GM18498 (cell line): ENCODE data around the gene PDE1C.
A peak's percentile ranks its signal among the peaks of the same experiment; 100 is the strongest.
"Not testable (repeated sequence)": the region's sequence is repeated elsewhere in the genome, so short reads cannot be mapped to it uniquely, and the experiment has no call there.

ENCODE experiments used
- ATAC-seq: cut with Tn5 transposase; IDR thresholded peaks from one replicate; pipeline ENCODE4 v1.9.1; 2021; ENCODE audit warnings: mild to moderate bottlenecking, moderate library complexity; ENCODE audit not compliant: unreplicated experiment

Gene PDE1C

DNA sequence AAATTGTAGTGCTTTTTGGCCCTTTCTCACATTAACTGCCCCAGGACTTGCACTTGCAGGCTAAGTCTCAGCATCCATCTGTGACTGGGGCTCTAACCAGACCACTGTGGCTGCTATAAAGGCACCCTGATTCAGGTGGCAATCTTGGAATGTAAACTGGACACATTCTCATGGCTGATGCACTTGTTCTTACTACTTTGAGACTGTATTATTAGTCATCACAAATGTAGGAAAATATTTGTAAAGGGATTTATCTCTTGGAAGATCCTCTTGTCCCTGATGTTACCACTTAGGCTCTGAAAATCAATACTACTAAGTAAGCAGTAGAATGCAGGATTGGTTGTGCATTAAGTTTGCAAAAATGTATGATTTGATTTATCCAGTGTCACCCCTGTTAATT, 25.0 kb downstream of the PDE1C start:
- no peak for ATAC-seq

DNA sequence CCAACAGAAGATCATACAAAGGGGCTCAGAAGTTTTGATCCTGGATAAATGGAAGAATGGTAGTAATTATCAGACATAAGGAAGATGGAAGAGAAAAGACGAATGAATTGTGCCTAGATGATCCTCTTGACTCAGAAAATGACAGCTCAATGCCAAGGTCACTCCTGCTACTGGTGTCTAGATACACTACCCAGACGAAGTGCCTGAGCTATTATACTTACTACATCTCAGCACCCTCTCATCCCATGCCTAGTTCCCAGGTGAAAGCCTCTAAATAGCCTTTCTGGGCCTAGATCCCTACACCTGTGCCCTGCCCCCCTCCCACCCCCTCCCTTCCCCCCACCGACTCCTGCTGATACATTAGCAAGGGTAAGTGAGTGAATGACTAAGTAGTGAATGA, 25.5 kb downstream of the PDE1C start:
- no peak for ATAC-seq

DNA sequence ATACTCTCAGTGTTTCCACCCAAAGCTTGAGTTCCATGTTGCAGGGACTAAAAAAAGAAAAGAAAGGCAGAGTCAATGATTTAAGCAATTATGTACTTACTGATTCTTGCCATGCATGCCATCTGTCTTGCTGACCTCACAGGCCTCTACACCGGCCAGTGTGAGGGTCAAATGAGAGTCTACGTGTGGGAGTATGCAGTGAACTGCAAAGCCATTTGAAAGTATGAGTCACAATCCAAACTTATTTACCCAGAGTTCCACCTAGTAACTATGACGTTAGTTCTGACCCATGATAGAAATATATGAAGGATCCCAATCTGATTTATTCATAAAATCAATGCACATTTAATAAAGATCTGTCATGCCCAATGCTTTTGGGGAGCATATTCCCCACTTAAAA, 26.5 kb downstream of the PDE1C start:
- peak; percentile 72 for ATAC-seq

DNA sequence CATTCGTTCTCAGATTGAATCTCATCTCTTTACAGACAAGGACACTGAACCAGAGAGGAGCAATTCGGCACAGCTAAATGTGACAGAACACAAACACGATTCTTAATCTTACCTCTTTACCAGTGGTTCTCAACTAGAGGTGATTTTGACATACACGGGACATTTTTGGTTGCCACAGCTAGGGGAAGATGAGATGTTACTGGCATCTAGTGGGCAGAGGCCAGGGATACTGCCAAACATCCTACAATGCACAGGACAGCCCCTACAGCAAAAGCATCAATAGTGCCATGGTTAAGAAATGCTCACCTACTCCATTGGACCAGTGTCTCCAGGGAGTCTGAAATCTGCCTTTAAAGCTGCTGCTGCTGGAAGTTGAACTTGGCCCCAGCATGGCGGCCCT, 27.3 kb downstream of the PDE1C start:
- no peak for ATAC-seq

DNA sequence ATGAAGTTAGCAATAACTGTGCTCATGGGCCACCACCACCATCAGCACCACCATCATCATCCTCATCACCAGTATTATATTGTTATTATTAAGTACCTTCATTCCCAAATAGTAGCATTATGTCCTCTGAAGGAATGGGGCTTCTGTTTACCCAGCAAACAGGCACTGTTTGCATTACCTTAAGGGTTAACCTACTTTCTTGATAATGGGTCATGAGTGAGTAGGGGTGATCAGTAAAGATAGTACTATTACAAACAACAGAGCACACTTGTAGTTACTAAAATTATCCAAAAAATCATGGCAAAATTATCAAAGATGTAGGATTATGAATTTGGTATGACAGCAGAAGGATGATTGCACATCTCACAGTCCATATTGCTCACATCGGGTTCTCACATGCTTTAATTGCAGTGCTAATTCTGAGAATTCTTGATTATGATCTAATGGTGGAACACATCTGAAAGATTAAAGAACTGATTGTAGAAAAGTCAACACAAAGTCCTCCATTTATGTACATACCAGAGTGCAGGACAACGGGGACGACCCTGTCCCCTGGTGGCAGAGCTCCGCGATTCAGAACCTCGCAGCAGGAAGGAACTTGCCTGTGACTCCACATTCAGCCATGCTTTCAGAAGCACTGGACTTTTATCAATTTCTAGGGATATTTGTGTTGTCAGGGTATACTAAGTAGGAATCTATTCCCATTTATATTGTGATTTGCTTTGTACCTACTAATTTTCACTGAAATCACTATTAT, 31.0 kb downstream of the PDE1C start:
- no peak for ATAC-seq

DNA sequence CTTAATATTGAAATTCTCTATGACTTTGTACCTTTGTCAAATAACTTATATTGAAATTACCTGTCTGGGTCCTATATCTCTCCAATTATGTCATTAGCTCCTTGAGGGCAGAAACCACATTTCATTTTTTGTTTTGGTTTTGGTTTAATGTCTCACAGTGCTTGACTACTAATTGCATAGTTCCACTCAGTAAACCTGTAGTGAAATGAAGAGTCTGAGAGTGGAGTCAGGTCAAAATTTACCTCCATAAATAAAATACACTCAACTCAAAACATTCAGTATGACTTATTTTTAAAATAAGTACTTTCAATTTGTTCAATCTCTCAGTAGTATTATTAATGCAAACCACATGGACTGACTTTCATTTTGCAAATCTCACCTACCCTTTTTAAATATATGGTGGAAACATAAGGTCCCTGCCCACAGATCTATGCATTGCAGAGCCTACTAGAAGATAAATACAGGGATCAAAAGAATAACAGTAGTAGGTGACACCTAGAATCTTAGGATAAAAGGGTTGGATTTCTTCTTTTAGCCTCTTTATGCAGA, 32.5 kb downstream of the PDE1C start:
- ATAC-seq = peak; percentile 89

DNA sequence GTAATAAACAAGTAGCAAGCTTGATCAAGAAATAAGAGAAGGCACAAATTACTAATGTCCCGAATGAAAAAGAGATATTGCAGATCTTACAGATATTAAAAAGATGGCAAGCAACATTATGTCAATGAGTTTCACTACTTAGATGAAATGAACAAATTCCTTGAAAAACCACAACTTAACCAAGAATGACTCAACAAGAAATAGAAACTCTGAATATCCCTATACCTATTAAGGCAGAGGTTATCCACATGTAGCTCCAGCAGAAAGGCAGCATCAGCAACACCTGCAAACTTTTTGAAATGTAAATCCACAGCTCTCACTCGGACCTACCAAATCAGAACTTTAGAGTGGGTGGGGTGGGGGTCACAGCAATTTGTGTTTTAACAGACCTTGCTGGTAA, 33.6 kb downstream of the PDE1C start:
- no peak for ATAC-seq

DNA sequence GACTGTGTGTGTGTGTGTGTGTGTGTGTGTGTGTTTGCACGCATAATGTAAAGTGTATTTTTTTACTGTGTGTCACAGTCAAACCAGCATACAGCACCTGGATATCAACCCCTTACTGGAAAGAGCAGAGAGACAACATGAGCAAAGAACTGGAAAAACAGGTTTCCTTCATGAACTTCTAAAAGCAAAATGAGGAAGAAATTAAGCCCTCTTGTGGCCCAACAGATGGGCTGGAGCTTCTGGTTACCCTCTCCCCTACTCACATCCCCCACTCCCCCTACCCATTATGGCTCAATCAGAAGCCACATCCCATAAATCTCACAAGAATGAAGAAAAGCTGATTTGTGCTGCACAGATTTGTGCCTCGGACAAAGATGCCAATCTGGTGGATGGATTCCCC, 36.2 kb downstream of the PDE1C start:
- no peak for ATAC-seq

DNA sequence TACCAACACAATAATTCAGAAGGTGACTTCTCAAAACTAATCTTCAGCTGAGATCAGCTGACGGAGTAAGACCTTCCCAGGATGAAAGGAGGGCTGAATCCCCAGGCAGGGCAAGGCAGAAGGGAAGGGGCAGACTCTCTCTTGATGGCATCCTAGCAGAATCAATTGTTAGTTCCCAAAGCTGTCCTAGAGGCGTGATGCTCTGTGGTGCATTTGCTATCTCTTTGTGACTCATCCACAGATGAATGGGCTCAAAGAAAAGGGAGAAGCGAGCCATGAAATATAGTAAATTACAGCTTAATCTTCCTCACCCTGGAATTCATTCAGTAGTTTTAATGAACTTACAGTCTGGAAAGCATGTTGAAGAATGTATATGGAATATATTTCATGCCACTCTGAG, 37.2 kb downstream of the PDE1C start:
- no peak for ATAC-seq

DNA sequence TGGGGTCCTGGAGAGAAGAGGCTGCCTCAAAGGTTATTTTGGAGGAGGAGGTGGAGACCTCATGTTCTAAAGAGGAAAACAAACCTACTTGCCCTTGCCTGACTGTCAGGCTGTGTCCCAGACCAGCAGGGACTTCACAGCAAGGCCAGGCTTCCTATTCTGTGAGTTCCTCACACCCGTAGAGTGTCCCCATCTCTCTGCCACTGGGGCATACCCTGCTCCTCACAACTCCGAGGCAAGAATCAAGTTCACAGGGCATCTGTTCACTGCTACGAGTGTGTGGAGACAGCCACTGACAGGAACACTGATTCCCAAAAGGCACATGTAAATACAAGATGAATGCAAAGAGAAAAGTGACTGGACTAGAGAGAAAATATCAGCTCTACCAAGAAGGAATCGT, 38.0 kb downstream of the PDE1C start:
- ATAC-seq = no peak

DNA sequence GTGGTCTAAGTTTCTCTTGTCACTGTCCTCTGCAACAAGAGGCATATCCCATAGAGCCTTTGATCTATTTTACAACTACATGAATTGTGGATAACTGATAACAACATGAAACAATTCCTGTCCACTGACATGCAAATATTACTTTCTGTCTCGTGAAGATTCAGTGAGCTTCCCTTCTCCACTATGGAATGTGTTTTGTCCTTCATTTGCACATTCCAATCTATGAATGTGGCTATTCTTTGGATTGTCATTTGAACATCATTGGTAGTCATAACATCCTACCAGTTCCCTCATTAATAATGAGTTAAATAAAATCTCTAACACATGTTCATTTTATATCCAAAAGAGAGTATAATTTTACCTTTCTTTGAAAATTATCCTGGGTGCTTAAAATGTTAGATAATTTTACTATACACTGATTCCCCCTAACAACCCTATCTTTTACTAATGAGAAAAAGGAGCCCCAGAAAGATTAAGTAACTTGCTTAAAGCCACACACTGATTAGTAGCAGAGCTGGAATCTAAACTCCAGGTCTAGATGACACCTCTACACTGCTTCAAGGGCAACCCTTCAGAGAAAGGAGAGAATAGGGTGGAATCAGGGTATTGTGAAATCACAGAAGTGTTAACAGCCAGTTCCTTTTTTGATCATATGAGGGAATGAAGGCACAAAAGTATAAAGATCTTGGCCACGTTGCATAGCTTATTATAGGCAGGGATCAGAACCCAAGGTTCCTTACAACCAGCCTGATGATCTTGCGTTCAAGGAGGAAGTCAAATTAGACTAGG, 39.1 kb downstream of the PDE1C start:
- no peak for ATAC-seq

DNA sequence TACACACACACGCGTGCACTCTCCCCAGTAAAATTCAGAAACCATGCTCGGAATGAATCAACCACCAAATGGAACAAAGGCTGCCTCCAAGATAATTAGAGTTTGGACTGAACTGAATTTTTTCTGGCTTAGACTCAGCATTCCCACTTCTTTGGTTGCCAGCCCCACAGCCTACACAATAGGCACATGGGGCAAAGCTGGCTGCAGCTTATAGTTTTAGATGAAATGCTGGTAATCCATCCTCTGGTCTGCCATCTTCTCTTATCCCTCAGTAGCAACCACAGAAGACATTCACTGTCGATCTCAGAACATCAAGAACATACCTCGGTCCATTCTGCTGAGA, 44.2 kb downstream of the PDE1C start:
- ATAC-seq = no peak

DNA sequence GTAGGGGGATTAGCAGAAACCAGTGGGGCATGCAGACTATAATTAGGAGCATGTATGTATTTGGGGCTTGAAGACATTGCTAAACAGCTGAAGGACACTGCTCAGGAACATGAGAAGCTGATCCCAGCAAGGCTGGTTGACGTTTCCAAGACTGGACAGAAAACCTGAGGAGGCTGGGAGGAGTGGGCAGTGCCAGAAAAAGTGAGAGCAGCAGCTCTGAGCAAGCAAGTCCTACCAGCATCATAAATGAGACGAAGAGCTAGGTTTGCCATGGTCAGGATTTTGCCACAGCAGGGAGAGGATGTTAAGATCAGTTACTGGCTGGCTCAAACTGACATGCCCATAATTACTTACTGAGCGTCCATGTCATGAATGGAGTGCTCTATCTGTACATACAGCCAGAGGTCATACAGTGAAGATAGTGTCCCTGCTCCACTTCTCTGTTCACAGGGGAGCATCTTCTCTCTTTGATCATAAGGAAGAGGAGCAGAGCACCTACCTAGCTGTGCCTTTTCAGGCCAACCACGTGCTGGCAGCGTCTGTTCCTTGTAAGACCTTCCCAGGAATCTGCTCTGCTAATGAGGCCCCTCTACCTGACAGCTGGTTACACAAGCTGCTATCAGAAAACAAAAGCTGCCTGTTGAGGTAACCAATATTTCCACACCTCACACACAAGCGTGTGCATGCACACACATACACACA, 44.7 kb downstream of the PDE1C start:
- no peak for ATAC-seq

DNA sequence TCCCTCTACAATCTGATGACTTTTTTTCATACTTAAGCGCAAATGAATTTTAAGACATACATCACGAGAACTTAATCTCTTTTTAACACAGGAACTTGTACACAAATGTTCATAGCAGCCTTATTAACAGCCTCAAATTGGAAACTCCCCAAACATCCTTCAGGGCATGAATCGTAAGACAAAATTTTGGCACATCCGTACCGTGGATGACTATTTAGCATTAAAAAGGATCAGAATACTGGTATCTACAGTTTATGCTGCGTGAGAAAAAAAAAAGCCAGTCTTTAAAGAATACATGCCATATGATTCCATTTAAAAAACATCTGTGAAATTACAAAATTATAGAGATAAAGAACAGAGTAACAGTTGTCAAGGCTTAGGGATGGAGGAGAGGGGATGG, 46.8 kb downstream of the PDE1C start:
- no peak for ATAC-seq

DNA sequence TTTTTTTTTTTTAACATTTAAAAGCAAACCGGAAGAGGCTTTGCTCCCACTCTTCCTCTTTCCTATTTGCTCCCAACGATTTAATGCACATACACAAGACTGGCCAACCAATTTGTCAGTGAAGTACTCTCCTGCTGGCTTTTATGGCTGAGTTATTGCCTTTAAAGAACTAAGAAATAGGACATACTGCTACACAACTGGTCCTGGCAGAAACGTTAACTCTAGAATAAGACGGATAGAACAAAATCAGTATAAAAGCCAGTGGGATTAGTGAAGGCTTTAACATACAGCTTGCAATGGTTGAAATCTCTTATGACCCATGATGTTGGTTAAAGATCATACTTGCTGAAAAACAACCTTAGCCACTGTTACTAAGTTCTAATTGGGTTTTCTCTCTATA, 47.2 kb downstream of the PDE1C start:
- no peak for ATAC-seq

DNA sequence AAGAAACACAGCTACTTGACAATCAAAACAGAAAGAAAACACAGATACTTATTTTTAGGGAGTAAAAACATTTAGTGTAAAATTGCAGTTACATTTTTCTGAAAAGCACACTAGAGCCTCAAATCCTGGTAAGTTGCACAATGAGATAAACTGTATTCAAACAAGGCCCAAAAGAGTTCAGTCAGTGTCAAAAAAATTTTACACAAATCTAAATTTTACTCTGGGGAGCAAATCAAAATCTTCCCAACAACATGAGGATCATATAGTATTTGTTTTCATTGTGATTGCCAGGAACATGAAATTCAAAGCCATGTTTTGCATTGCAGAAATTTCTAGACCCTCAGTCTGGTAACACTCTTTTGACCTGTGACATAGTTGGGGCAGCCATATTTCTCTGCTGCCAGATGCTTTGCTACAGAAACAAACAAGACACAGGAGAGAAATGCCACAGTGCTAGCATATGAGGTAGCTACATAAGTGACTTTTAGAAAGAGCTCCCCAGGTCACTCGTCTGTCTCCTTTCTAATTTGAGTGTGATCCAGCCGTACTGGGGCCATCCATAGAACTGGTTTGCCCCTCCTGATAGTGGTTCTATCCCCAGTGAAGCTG, 49.6 kb downstream of the PDE1C start:
- ATAC-seq = no peak

DNA sequence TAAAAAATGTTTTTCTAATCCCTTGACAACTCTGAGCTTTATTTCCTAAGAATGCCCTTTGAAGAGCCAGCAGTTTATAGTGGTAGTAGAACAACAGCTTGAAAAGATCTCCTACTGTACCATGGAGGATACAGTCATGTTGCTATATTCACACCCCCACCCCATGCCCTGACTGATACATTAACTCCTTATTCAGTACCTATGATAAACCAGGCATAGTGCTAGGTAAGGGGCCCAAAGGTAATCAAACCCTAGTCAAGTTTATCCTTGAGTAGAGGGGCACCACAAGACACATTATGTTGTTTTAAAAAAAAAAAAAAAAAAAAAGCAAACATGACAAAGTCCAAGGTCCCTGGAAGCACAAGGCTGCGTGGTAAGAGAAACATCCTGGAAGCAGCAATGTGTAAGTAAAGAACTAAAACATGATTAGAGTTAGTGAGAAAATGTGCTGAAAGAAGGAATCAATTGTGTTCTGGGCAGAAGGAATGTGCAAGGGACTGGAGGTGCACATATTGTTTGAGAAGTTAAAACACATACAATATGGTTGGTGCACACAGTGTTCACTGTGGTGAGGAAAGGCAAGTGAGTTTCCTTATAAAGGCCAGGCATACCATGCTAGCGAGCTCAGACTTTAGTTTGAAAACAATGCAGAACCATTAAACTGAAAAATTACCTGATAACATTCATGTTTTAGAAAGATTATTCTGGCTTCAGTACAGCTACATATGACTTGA, 51.2 kb downstream of the PDE1C start:
- no peak for ATAC-seq

DNA sequence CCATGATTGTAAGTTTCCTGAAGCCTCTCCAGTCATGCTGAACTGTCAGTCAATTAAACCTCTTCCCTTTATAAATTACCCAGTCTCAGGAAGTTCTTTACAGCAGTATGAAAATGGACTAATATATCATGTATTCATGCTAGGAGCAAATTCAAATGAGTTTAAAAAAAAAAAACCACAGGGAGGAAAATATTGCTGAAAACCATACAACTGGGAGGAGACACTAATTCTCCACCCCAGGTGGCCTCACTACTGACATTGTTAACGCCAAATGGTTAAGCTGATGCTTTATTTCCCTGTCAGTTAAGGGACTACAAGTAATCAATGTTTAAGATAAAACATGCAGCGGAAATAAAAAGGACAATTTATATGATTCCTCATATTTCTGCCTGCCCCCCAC, 55.1 kb downstream of the PDE1C start:
- no peak for ATAC-seq

DNA sequence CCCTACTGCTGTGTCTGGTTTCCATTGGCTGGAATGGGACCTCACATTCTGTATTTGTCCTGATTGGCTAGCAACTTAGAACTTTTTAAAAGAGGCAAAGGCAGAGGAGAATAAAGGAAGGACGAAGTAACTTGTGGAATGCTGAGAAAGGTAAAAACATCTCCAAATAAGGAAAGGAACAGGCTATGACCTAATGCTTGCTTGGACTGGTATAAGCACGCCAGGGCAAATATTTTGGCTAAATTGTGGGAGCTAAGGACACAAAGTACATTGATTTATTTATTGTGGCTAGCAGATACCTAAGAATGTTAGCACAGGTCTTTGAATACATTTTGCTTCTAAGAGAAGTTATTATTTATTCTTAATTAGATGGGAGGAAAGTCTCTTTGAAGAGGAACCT, 56.7 kb downstream of the PDE1C start:
- not testable (repeated sequence) for ATAC-seq

DNA sequence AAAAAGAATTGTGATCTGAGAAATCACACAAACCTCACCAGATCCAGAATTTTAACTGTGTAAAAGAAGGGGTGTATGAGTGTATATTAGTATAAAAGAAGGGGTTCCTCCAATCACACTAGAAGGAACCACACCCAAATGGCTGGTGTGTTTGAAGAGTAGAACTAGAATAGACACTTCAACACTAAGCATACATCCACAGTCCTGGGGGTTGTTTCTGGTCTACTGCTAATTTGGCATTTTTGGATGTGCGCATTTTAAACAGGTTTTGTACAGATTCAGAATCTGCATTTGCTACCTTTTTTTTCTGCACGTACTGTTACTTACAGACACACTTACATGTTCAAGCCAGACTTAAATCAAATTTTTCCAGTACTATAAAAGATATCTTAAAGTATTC, 64.6 kb downstream of the PDE1C start:
- no peak for ATAC-seq

DNA sequence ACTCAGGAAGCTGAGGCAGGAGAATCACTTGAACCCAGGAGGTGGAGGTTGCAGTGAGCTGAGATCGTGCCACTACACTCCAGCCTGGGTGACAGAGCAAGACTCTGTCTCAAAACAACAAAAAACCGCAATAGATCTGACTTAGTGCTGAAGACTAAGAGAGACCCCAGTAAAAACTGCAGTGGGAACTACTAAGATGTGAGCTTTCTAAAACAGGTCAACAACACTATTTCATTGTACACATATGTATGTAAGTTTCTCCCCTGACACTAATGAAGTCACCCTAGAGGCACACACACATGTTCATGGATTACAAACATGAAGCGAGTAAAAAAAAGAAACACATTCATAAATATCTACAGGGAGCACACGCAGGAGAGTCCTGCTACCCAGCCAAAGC, 68.3 kb downstream of the PDE1C start:
- ATAC-seq = no peak
